ENCODE results near the gene FAHD2A. TPM values are rescaled to one million over a fixed set of nuclear protein-coding genes. Genes with fewer than 3 reads are reported as not detected.

The FAHD2A gene
- total RNA-seq, 2 experiments from 2014 or later = 26.5 to 27.5 TPM

GRCh38 chr2:95390881-95391321, 11.6 kb upstream of the FAHD2A start:
- POLR2A ChIA-PET = no interaction called here
- no peak overlapping the region for H3K4me3 ChIP-seq (ENCODE audit: low read length)
- H3K4me1 Mint-ChIP-seq (ENCODE audit: low read depth) = no peaks in the 10 kb centered on the region

DNA sequence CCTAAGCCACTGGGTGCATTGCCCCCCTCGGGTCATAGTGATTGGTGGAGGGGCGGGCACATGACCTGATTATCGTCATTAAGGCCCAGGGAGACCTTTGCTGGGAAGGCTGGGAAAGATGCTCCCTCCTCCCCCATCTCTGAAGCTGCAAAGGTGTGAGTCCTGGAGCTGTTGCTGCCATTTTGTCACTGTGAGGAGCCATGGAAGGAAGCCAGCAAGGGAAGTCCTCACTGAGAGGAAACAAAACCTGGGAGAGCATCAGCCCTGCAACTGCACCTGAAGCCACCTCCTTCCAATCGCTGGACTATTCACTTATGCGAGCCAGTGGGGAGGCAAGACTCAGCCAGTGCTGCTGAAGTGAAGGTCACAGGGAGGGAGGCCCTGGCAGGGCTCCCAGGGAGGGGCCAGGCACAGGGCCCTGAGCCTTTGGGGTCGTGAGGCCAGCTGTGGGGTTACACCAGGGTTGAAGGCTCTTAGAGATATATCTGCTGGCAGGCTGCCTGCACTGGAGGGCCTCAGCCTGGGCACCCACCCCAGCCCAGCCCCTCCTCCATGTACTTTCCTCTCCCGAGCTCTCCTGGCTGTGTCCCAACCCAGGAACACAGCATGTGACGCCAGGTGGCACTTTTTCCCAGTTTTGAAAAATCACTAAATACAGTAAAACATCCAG, 10.7 kb upstream of the FAHD2A start:
- POLR2A ChIA-PET = no interaction called here
- H3K36me3 Mint-ChIP-seq (ENCODE audit: low read depth) = no peaks in the 10 kb centered on the region
- intact Hi-C loops (cut with DNase I, micrococcal nuclease) = no loop called here
- Histone ChIP-seq H3K27me3 (ENCODE audit: control insufficient read depth in 1 of 2, insufficient read depth in 2 of 2, low read length in 2 of 2) (no peaks in the 10 kb centered on the region), H3K36me3 (ENCODE audit: insufficient read depth, low read length) (no peaks in the 10 kb centered on the region), H3K27ac (ENCODE audit: low read depth in 1 of 2, low read length in 2 of 2) (no peak overlapping the region), H3K4me3 (ENCODE audit: low read length) (no peak overlapping the region), H3K9me3 (ENCODE audit: control insufficient read depth in 1 of 2, insufficient read depth in 1 of 2, low read length in 2 of 2) (peaks cover 0 to 5% of the 10 kb centered on the region in 2 experiments), H3K4me1 (ENCODE audit: insufficient read depth, low read length) (peaks cover 5% of the 10 kb centered on the region)
- peaks cover 5% of the 10 kb centered on the region for H3K27me3 Mint-ChIP-seq
- TF ChIP-seq CTCF (IDR thresholded peaks at IDR 0.05) = no peak
- no peak for ATAC-seq (ENCODE audit: poor library complexity)
- CTCF ChIA-PET = no interaction called here
- no peak overlapping the region for H3K27ac Mint-ChIP-seq
- H3K4me3 Mint-ChIP-seq = no peak overlapping the region
- H3K9me3 Mint-ChIP-seq = no peaks in the 10 kb centered on the region
- DNase-seq = no peak
- no peaks in the 10 kb centered on the region for H3K4me1 Mint-ChIP-seq (ENCODE audit: low read depth)

More at GRCh38 chr2:95390881-95391321, 11.6 kb upstream of the FAHD2A start:
- Mint-ChIP-seq H3K4me3 (no peak overlapping the region), H3K27me3 (peaks cover 8% of the 10 kb centered on the region), H3K36me3 (ENCODE audit: low read depth) (no peaks in the 10 kb centered on the region), H3K27ac (no peak overlapping the region), H3K9me3 (no peaks in the 10 kb centered on the region)
- H3K36me3 ChIP-seq (ENCODE audit: insufficient read depth, low read length) = no peaks in the 10 kb centered on the region
- peaks cover 0 to 5% of the 10 kb centered on the region in 2 experiments for H3K9me3 ChIP-seq (ENCODE audit: control insufficient read depth in 1 of 2, insufficient read depth in 1 of 2, low read length in 2 of 2)
- peaks cover 5% of the 10 kb centered on the region for H3K4me1 ChIP-seq (ENCODE audit: insufficient read depth, low read length)
- H3K27me3 ChIP-seq (ENCODE audit: control insufficient read depth in 1 of 2, insufficient read depth in 2 of 2, low read length in 2 of 2) = no peaks in the 10 kb centered on the region
- TF ChIP-seq CTCF (IDR thresholded peaks at IDR 0.05) = no peak
- intact Hi-C loops (cut with DNase I, micrococcal nuclease) = no loop called here
- CTCF ChIA-PET = no interaction called here
- DNase-seq (no peak), ATAC-seq (ENCODE audit: poor library complexity) (no peak)
- H3K27ac ChIP-seq (ENCODE audit: low read depth in 1 of 2, low read length in 2 of 2) = no peak overlapping the region

DNA sequence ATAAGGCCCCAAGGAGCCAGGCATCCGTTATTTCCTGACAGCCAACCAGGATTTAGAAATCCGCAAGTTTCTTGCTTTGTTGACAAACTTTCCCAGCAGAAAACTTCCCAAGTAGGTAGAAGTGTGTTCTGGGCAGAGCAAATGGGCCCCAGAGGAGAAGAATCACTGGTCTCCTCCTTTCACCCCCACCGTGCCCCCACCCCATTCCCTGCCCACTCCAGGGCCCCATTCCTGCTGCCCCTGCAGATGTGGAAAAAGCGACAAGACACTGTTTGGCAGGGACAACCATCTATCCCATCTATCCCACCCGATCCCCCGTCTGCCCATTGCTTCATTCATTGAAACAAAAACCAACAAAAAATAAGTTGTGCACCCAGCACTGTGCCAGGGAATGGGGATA, 10.2 kb upstream of the FAHD2A start:
- Histone ChIP-seq H3K4me1 (ENCODE audit: insufficient read depth, low read length) (peaks cover 5% of the 10 kb centered on the region), H3K36me3 (ENCODE audit: insufficient read depth, low read length) (no peaks in the 10 kb centered on the region), H3K27ac (ENCODE audit: low read depth in 1 of 2, low read length in 2 of 2) (no peak overlapping the region), H3K9me3 (ENCODE audit: control insufficient read depth in 1 of 2, insufficient read depth in 1 of 2, low read length in 2 of 2) (peaks cover 0 to 5% of the 10 kb centered on the region in 2 experiments), H3K4me3 (ENCODE audit: low read length) (no peak overlapping the region), H3K27me3 (ENCODE audit: control insufficient read depth in 1 of 2, insufficient read depth in 2 of 2, low read length in 2 of 2) (no peaks in the 10 kb centered on the region)
- no peaks in the 10 kb centered on the region for H3K36me3 Mint-ChIP-seq (ENCODE audit: low read depth)
- no peak for ATAC-seq (ENCODE audit: poor library complexity)
- H3K4me1 Mint-ChIP-seq (ENCODE audit: low read depth) = no peaks in the 10 kb centered on the region
- no peak overlapping the region for H3K27ac Mint-ChIP-seq
- H3K9me3 Mint-ChIP-seq = no peaks in the 10 kb centered on the region
- no peak for DNase-seq
- intact Hi-C loops (cut with DNase I, micrococcal nuclease) = no loop called here
- peaks cover 5% of the 10 kb centered on the region for H3K27me3 Mint-ChIP-seq
- CTCF ChIA-PET = no interaction called here
- POLR2A ChIA-PET = no interaction called here
- TF ChIP-seq CTCF (IDR thresholded peaks at IDR 0.05) = no peak
- H3K4me3 Mint-ChIP-seq = no peak overlapping the region

All from CD4-positive, alpha-beta T cell (primary cell).